ENCODE measurements around the gene INO80E.

Gene INO80E

DNA sequence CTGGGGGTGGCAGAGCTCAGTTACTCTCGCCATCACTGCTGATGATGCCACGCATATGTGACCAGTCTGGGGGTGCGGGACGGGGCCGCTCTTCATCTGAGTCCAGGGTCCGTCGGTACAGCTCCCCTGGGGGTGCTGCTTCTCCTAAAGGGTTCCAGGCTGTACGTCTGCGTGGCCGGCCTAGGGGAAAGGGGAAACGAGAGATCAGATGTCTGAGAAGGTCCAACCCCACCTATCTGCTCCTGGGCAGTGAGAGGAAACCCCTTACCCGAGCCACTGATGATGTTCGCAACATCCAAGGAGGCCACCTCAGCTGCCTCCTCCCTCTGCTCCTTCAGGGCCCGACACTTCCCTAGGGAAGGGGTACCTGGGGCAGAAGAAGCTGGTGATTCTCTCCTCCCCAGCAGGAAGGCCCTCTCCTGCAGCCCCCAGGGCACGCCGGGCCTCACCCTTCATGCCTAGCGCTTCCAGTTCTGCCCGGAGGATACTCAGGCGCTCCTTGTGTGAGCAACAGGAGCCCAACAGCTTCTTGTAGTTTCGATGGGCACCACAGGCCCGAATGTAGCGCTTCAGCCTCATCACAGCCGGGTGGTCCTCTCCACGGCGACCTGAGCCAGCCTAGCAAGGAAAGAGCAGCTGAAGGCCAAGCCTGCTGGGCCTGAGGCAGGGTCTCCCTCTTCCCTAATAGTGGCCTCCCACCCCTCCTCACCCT is 2.7 kb upstream of the INO80E start:
- DNase-seq: no peak

DNA sequence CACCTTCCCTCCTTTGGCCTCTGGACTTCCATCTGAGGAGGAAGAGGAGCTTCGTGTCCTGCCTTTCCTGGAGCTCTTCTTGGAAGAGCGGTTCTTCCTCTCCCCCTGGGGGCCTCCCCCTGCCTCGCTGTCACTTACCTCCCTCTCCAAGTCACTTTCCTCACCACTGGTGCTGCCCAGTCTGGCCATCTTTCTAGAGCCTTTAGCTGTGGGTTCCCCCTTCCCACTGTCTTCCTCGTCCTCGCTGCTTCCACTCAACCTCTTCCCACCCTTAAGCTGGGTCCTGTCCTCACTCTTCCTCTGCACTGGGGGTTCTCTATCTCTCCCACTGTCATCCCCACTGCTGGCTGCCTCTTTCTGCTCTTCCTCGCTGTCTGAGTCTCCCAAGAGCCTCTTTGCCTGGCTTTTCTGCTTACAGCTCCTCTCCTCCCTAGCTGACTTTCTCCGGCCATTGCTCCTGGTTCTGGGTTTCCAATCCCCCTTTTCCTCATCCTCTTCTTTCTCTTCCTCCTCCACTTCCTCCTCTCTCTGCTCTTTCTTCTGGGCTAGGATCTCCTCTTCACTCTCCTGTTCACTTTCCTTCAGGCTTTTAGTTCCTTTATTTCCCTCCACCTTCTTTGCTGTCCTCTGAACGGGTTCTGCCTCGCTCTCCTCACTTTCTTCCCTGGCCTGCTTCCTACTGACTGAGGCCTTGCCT is 2.0 kb upstream of the INO80E start:
- no peak for DNase-seq

DNA sequence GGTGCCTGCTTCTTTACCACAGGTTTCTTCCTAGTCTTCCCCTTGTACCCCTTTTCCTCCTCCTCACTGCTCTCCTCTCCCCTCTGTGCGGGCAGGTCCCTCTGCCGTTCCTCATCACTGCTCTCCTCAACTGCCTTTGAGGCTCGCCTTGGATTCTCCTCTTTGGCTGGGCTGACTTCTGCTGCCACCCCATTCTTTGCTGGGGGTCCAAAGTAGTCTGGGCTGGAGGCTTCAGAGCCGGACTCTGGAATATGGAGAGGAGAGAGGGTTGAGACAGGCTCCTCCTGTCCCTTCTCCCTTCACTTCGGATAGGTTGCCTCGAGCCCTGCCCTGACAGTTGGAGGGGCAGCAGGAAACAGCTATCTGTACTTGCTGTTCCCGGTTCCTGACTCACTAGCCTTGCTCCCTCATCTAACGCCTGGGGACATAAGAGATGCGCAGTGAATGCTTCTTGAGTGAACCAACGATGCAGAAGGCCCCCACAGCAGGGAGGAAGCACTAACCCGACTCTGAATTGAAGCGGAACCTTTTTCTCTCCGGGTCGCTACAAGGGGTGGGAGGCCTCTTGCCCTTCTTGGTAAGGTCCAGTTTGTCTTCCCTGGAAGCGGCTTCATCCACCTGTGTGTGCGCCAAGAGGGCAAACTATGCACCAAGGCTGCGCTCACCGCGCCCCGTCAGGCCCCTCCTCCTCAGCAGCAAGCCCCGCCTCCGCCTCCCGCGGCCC is 1.3 kb upstream of the INO80E start:
- peak; percentile 72 for DNase-seq

DNA sequence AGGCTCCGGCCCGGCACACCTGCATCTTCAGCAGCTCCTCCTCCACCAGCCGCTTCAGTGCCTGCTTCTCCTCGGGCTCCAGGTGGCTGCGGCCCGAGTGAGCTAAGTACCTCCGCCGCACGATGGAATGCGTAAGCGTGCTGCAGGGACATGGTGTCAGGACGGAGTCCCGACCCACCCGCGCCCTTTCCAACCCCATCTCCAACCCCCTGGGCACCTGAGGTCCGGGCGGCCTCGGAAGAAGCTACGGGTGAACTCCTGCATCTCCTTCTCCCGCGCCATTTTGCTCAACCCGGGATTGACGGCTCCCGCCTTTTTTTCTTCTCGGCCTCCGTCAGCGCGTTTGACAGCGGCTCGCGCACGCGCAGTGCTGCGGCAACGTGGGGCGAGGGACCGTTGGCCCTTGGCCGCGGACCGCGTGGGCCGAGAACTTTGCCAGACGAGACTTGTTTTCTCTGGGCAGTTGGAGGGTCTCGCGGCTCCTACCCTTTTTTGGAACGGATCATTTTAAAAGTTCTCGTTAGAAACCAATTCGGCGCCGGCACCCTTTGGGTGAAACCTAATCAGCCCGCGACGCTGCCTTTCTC is 624 bp upstream of the INO80E start, which contains the start of gene HIRIP3:
Gene HIRIP3 (minus strand): TSS at position 294 of the 587 bp plus-strand sequence. CDS start 12 bp downstream, at position 282.
- peak; percentile 95 for DNase-seq

DNA sequence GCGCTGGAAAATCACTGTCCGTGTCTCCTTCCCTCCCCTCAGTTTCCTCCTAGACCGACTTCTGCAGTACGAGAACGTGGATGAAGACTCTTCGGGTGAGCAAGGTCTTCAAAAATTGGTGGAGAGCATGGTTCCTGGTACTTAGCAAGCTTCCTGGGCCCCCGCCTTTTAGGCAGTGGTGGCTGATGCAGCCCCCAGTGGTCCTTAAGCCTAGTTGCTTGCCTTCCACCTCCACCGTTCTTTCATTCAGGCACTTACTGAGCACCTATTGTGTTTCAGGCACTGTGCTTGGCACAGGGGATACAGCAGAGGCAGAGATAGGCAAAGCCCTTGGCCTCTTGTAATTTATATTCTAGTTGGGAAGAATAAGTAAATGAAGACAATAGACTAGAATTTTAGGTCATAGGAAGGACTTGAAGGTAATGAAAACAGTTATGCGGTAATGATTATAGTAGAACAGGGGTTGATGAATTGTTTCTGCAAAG is 767 bp downstream of the INO80E start:
- peak; percentile 35 for DNase-seq

DNA sequence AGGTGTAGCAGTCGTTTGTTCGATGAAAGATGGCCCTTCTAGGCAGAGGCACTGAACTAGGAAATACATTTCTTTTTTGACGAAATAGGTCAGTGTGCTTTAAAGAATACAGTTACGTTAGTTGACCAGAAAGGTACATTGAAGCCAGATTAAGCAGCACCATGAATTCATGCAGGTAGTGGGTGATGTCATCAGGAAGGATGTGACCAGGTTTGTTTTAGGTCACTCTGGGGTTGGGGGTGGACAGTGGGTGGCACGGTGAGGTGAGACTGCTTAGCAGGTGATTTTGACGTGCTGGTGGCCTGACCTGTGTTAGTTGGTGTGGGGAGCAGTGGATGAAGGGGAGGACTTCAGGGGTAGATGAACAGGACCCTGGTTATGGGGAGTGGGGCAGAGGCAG is 3.6 kb downstream of the INO80E start:
- no peak for DNase-seq

DNA sequence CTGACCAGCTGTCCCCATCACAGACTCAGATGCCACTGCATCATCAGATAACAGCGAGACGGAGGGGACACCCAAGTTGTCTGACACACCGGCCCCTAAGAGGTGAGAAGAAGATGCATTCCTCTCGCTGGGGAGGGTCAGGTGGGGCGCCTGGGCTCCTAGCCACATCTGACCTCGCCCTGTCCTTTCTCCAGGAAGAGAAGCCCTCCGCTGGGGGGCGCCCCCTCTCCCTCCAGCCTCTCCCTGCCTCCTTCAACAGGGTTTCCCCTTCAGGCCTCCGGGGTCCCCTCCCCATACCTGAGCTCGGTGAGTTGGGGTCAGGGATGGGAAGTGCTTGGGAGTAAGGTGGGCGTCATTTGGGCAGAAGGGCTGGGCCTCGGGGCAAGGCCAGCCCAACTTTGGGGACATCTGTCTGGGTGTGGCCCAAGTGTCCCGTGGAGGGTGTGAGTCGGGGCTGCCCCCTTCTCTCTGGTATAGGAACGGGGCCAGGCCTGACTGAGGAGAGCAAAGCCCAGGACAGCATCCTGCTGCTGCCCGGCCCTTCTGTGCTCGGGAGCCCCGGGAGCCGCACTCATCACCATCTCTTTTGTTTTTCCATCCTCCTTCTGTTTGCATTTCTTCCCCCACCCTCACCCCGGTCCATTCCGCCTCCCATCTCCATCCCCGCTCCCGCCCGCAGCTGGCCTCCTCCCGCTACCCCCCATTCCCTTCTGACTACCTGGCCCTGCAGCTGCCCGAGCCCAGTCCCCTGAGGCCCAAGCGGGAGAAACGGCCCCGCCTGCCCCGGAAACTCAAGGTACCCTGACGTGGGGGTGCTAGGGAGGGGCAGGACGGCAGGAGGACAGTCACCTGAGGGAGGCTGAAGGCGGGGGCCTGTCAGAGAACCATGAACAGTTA is 4.9 kb downstream of the INO80E start:
- DNase-seq: no peak

DNA sequence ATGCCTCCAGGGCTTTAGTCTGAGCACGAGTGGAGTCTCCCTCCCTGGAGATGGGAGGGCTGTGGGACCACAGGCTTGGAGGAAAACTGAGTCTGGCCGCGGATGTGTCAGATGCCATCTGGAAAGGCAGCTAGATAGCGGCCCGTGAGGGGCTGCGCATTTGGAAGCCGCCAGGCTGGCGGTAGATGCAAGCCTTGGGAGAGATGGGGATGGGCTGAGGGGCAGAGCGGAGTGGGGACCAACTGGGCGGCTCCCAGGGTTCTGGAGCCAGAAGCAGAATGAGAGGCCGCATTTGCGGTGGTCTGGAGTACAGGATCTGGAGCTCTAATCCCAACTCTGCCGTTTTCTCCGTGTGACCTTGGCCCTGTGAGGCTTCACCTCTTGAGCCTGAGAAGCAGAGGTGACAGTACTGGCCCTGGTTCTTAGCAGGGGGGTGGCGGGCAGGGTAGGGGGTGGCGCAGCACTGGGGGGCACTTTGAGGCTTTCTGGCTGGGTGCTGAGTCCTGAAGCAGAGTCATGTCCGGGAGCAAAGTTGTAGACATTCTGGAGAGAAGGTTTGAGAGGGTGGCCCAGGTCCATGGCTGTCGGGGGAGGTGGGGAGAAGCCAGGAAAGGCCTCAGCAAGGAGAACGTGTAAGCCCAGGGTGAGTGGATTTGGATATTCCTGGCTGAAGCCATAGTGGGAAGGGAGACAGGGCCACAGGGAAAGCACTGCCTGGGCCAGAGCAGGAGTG is 6.7 kb downstream of the INO80E start:
- no peak for DNase-seq

DNA sequence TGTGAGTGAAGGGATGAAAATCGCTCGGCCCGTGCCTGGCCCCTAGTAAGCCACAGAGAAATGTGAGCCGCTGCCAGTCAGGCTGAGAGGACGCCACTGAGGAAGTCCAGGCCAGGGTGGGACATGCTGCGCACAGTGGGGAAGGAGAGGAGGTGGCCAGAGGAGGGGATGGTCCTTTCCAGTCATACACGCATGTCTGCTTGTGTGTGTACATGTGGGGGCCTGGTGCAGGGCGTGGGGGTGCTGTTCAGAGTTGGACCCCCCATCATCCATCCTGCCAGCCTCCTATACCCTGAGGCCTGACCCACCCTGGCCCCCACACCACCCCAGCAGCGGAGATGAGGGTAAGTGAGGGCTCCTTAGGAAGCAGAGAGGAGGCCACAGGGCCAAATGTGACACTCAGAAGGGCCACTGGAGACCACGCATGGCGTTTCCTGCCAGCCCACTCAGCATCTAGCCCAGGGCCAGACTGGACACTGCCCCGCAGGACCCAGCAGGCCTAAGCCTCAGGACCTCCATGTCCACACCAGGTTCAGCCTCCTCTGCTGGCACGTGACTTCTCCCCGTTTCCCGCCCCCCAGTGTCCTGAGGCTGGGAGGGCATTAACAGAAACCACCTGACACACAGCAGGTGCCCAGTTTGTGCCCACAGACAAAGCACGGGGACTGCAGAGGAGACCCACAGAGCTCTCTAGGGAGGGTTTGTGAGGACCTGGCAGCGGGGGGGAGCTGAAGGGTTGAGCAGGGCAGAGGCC is 7.8 kb downstream of the INO80E start:
- DNase-seq: no peak

DNA sequence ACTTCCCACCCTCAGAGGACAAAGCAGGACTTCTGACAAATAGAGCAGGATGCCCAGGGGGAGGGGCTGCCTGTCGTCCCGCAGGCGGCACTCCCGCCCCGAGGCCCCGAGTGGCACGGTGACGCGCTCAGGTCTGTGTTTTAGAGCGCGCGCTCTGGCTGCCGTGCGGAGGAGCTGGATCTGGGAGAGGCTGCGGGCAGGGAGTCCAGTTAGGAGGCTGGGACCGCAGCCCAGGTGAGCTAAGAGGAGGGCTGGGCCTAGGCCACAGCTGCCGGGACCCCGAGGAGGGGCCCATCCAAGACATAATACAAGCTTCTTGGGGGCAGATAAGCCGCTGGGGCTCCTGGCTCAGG is 8.4 kb downstream of the INO80E start:
- no peak for DNase-seq

DNA sequence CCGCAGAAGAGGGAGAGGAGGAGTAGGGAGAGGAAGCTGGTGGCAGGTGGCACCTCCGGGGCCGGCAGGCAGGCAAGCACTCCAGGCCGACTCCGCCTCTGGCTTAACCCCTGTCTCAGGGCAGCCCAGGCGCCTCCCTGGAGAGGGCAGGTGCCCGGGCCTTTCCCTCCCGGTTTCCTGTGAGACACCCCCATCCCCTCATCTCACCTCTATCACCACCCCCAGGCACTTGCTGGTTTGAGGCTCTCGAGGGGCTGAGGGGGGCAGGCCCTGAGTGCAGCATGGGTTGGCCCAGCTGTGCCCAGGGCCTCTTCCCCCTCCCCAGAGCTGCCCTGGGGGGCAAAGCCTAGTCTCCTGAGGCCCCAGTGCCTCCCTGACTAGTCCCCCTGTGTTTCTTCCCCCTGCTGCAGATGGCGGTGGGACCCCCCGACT is 8.8 kb downstream of the INO80E start:
- peak; percentile 25 for DNase-seq

DNA sequence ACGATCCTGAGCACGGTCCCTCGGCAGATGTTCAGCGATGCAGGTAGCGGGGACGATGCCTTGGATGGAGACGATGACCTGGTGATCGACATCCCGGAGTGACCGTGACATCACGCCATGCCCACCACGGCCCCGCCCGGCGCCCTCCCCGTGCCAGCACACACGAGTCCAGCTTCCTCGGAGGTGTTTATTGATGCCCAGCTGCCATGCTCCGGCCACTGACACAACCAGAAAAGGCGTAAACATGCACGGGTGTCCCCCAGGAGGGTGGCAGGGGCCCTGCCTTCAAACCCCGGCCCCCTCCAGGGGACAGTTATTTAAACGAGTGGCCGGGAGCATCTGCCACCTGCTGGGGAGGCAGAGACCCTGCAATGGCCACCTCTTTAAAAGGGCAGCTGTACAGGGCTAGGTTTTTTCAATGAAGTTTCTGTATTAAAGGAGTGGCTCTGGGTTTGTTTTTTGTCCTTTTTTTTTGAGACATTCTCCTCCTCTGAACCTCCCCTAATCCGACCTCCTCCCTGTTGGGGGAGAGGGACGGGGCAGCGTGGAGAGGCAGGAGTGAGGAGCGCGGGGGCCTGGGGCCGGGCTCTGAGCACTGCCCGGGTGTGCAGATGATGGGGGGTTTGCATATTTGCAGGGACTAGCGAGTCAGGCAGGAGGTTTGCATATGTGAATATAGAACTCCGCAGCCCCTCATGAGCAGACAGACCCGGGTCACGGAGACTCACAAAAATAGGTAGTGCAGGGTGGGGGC is 9.5 kb downstream of the INO80E start:
- peak; percentile 79 for DNase-seq

DNA sequence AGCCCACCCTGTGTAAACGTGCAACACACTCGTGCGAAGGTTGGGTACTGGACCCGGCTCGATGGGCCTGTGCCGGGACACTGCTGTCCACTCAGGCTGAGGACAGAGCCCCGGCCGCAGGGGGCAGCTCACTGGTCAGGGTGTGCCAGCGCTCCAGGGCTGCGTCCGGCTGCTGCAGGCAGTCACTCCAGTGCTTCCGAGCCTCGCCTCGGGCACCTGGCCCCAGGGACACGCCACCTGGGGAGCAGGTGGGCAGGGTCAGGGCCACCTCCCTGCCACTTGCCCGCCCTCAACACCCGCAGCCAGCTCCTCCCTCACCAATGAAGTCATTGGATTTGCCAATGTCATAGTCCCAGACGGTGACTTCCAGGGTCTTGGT is 10.0 kb downstream of the INO80E start:
- no peak for DNase-seq

DNA sequence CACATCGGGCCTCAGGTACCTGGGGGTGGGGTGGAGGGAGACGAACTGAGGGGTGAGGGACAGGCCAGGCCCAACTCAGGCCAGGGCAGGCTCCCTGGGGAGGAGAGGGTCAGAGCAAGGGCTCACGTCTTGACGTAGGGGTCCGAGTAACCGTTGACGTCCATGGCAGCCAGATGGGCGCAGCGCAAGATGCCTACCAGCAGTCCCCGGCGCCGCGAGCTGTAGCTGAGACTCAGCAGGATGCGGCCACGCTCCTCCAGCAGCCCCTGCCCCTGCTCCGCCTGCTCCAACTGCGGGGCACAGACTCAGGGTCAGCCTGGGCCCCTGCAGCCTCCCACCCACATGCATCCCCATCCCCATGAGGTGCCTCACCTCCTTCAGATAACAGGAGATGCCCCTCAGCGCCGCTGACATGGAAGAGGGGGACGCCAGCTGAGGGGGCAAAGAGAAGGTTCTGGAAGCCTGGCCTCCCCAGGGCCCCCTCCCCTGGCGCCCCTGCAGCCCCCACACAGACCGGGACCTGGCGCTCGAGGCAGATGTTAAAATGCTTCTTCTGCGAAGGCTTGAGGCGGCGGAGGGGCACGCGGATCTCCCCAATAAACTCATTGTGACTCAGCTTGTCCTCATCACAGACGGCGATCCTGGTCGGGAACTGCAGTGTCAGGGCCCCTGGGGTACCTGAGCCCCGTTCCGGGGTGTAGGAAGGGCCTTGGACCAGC is 10.8 kb downstream of the INO80E start:
- DNase-seq: no peak

DNA sequence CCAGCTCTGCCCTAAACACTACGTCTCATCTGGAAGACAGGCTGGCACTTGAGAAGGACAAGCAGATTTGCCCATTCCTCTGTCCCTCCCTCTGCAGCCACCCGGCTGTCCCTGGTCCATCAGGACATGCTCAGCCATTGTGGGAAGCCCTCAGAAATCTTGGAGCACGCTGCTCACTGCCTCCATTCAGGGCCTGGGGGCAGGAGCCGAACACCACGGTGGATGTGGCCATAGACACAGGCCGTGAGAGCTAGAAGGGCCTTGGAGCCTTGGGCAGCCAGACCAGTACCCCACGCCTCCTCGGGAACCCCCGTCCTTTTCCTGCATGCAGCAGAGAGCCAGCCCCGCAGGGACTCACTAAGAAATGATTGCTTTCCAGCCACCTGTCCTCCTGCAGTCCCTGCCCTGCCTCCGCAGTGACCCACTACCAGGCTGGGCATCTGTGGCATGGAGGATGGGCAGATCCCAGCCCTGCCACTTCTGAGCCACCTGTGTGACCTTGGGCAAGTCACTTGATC is 11.4 kb downstream of the INO80E start:
- DNase-seq: no peak

DNA sequence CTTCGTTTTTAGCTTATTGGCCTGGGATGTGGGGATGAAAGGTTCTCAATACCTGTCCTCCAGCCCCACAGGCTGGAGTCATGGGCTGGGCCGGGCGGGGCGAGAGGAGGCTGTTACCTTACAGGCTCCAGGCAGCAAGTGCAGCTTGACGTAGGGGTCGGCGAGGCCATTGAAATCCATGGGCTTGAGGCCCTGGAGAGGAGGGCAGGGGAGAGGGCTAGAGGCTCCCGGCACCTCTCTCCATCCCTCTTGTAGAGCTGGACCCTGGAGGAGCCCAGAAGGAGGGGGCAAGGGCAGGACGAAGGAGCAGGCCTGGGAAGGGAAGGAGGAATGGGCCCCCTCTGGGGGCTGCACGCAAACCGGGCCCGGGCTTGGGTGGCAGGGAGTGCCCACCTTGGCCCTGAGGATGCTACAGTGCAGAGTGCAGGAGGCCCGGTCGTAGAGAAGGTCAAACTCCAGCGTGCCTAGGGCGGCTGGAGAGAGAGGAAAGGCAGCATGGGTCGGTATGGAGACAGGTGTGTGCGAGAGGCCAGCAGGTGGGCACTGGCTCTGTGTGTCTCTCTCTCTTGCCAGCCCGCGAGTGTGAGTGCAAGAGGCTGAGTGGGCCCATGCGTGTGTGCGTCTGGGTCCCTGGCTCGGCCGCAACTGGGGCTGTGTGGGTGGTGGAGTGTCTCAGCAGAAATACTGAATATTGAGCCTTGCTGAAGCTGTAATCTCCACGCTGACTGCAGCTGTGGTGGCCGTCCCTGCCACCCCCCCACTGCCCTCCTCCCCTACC is 13.2 kb downstream of the INO80E start:
- DNase-seq: no peak

DNA sequence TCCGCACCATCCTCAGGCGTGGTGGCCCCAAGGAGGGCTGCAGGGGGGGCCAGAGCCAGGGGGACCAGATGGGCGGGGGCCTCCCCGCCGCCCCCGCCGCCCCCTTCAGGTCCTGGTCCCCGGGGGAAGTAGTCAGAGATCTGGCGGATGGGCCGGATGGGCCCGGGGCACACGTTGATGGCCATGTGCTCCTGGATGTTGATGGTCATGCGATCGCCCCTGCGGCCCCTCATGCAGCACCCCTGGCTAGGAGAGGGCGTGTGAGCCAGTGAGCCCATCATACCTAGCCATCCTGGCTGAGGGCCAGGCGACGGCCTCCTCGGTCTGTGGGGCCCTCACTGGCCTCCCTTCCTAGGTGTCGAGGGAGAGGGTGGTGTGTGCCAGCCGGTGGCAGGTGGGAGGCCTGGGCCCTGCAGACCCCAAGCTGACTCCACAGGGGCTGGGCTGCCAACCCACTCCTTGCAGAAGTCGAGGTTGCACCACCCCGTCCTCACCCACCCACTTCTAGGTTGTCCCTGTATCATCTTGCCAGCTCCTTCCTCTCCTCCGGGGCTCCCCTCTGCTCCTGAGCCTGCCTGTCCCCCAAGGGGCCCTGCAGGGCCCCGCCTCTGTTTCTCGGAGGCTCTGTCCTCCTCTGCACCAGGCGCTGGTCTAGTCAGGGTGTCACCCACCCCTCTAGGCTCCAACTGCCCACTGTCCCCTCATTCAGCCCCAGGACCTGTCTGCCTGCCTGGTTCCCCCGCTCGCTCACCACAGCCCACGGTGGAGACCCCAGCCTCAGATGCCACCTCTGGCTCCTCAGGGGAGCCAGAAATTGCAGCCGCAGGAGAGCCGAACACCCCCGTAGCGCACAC is 14.2 kb downstream of the INO80E start:
- DNase-seq: no peak
